Activated CD4-positive, alpha-beta T cell treated with anti-CD3 and anti-CD28 coated beads, Interleukin-2, amount 50 U/mL, for 48 hours (primary cell): Measurements from ENCODE around the gene RPL13.
A peak's percentile ranks its signal among the peaks of the same experiment; 100 is the strongest.
"Not testable (repeated sequence)": the region's sequence is repeated elsewhere in the genome, so short reads cannot be mapped to it uniquely, and the experiment has no call there.

Experiments
- DNase-seq, 2 experiments: peaks; one replicate each; pipeline ENCODE4 v3.0.0-alpha.2; 2020

The RPL13 gene

DNA sequence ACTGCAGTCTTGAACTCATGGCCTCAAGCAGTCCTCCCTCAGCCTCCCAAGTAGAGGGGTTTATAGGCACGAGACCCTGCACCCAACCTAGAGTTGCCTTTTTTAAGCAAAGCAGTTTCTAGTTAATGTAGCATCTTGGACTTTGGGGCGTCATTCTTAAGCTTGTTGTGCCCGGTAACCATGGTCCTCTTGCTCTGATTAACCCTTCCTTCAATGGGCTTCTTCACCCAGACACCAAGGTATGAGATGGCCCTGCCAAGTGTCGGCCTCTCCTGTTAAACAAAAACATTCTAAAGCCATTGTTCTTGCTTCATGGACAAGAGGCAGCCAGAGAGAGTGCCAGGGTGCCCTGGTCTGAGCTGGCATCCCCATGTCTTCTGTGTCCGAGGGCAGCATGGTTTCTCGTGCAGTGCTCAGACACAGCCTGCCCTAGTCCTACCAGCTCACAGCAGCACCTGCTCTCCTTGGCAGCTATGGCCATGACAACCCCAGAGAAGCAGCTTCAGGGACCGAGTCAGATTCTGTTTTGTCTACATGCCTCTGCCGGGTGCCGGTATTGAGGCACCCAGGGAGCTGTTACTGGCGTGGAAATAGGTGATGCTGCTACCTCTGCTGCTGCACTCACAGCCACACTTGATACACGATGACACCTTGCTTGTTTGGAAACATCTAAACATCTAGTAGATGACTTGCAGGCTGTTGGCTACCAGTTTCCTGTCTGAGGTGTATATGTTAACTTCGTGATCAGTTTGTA lies 3.3 kb downstream of the RPL13 start:
- DNase-seq: peak; percentile 24 to 25

DNA sequence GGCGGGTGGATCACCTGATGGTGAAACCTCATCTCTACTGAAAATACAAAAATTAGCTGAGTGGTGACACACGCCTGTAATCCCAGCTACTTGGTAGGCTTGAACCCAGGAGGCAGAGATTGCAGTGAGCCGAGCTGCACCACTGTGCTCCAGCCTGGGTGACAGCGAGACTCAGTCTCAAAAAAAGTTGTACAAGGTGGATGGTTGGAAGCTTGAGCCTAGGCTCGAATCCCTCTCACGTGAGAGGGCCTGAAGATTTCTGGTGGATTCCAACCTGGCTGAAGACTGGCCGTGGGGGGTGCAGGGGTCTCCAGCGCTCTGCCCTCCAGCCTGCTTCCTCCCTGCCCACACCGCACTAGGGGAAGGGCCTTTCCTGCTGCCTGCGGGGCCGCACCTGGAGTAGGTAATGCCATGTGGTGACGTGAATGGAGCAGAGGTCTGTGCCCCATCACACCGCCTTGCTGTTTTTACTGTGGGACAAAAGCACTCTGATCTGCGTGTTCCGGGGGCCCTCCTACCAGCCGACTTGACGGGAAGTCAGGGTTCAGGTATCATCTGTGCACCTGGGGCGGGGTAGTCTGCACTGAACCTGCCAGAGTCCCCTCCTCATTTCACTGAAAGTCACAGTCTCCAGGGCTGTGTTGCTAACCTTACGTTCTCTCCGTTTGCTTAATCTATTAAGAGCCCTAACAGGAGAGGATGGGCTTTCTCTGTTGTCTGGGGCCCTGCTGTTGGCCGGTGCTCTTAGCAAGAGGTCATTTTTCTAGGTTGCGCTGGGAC lies 4.2 kb downstream of the RPL13 start:
- DNase-seq: peak; percentile 43 to 54

DNA sequence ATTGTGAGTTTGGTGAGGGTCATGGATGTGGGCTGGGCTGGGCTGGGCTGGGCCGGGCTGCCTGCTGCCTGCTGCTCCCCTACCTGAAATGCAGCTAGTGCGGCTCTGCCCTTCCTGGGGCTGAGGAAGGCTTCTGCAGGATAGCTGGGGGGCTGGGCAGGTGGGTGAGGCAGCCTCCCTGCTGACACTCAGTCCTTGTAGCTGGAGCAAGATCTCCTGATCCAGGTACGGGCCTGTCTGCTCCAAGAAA lies 4.7 kb downstream of the RPL13 start:
- no peak for DNase-seq

DNA sequence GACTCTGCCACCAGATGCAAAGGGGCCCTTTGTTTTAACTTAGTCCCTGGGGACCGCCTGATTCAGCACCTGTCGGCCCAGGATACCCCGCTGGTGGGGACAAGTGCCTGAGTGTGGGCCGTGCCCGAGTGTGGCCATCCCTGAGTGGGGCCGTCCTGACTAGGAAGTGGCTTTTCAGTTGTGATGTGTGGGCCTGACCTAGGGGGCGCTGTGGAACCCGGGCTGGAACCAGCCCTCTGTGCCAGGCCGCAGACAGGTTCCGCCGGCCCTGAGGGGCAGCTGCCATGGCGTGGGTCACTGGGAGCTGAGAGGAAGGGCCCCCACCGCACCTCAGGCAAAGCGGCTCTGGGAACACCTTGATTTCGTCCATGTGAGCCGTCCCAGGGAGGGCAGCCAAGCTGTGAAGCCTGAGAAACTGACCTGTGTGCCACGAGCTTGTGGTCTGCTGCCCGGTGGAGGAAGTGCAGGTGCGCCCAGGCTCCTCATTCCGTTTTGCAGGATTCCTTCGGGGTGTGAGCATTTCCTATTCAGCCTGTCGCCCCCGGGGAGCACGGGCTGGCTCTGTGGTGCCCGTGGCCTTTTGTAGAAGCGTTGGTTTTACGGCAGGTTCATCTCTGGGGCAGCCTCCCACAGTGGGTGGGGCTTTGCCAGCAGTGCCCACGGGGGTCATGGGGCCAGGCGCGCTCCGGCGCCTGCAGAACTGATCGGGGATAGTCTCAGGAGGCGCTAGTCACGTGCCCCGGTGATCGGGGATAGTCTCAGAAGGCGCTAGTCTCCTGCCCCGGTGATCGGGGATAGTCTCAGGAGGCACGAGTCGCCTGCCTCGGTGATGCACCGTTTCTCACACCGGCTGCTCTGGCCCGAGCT lies 5.3 kb downstream of the RPL13 start:
- DNase-seq: peak; percentile 79 to 83

- no peak for DNase-seq
These were observed 7.4 kb downstream of the RPL13 start for GRCh38 chr16:89567656-89568594.

GRCh38 chr16:89569506-89570341 lies 9.2 kb downstream of the RPL13 start:
- no peak for DNase-seq

DNA sequence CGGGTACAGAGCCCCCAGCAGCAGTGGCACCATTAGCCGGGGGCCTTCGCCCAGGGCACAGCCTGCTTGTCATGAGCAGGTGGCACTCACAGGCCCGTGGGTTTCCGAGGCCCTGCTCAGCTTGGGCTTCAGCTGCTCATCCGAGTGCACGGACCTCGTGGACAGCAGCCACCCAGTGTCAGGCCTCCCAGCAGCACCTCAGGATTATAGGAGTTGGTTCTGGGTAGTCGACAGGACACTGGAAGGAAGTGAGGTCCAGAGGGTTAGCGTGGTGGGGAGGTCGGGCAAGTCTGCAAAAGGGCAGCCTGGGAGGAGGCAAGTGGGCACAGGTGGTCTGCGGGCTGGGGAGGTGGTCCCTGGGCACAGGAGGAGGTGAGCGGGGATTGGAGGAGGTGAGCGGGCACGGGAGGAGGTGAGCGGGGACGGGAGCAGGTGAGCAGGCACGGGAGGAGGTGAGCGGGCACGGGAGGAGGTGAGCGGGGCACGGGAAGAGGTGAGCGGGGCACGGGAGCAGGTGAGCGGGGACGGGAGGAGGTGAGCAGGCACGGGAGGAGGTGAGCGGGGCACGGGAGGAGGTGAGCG lies 10.0 kb downstream of the RPL13 start:
- DNase-seq: no peak

DNA sequence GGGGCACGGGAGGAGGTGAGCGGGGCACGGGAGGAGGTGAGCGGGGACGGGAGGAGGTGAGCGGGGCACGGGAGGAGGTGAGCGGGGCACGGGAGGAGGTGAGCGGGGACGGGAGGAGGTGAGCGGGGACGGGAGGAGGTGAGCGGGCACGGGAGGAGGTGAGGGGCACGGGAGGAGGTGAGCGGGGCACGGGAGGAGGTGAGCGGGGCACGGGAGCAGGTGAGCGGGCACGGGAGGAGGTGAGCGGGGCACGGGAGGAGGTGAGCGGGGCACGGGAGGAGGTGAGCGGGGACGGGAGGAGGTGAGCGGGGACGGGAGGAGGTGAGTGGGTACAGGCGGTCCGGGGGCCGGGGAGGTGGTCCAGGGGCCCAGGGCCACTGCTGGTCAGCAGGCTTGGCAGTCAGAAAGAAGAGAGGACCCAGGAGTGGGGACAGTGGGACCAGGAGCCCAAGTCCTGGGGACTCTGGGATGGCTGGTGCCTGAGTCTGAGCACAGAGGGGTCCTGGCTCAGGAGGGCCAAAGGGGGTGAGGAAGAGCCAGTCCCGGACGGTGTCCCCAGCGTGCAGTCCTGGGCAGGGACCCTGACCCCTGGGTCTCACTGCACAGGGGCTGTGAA lies 10.6 kb downstream of the RPL13 start:
- not testable (repeated sequence) for DNase-seq

GRCh38 chr16:89571636-89572035 lies 11.2 kb downstream of the RPL13 start:
- DNase-seq: no peak

- no peak for DNase-seq
These were observed 11.6 kb downstream of the RPL13 start for GRCh38 chr16:89572073-89572484.

- no peak for DNase-seq
These were observed 12.2 kb downstream of the RPL13 start for GRCh38 chr16:89572485-89573205.

- no peak for DNase-seq
These were observed 13.6 kb downstream of the RPL13 start for GRCh38 chr16:89573826-89574680.

DNA sequence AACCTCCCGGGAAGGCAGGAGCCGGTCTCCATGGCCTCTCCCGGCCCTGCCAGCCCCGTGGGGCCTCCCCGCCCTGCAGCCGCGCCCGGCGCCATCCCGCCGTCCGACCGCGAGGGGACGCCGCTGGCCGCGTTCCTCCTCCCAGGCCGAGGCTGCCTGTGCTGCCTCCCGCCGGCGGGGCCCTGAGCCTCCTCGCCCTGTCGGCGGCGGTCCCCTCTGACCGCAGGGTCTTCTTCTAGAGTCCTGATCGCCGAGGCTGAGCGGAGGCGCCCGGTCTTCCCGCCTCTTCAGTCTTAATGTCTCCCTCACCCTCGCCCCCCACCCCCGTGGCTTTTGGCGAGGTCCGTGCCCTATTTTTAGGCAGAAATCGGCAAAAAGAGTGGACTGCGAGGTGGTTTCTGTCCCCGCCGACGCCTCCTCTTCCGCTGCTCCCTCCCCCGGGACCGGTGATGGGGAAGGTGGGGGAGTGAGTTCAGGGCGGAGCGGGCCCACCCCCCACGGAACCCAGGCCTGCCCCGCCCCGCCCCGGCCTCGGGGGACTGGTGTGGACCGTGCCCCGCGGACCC lies 14.3 kb downstream of the RPL13 start:
- peak; percentile 68 to 74 for DNase-seq

DNA sequence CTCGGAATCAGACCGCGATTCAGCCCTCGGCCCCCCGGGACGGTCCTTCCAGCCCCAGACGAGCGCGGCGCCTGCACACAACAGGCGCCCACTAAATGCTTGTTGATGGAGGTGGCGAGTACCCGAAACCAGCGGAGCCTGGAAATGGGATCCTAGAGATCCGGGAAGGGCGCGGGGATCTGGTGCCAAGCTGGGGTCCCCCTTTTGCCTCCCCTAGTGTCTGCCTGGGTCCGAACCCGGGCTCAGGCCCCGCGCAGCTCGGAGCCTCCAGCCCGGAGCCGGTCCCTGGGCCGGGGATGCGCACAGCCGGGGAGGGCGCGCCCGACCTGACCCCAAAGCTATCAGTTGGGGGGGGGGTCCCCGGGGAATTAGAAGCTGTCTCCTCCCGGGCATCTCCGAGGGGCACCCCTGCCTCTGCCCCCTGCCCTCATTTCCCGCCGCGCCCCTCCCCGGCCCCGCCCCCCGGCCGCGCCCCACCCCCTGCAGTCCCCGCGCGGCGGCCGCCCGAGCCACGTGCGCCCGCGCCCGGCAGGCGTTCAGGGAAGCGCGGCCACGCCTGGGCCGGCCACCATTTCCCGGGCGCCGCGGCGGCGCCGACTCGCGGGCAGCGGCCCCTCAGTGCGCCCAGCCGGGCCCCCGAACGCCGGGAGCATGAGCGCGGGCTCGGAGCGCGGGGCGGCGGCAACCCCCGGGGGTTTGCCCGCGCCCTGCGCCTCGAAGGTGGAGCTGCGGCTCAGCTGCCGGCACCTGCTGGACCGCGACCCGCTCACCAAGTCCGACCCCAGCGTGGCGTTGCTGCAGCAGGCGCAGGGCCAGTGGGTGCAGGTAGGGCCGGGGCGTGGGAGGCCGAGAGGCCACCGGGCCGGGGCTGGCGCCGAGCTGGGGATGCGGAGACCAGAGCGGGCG lies 15.0 kb downstream of the RPL13 start, which contains the start of gene CPNE7:
Gene CPNE7, plus strand, starts transcription at position 512 of the 906 bp plus-strand sequence. Its CDS starts 140 bp downstream, at position 652.
- peak; percentile 27 to 28 for DNase-seq

DNA sequence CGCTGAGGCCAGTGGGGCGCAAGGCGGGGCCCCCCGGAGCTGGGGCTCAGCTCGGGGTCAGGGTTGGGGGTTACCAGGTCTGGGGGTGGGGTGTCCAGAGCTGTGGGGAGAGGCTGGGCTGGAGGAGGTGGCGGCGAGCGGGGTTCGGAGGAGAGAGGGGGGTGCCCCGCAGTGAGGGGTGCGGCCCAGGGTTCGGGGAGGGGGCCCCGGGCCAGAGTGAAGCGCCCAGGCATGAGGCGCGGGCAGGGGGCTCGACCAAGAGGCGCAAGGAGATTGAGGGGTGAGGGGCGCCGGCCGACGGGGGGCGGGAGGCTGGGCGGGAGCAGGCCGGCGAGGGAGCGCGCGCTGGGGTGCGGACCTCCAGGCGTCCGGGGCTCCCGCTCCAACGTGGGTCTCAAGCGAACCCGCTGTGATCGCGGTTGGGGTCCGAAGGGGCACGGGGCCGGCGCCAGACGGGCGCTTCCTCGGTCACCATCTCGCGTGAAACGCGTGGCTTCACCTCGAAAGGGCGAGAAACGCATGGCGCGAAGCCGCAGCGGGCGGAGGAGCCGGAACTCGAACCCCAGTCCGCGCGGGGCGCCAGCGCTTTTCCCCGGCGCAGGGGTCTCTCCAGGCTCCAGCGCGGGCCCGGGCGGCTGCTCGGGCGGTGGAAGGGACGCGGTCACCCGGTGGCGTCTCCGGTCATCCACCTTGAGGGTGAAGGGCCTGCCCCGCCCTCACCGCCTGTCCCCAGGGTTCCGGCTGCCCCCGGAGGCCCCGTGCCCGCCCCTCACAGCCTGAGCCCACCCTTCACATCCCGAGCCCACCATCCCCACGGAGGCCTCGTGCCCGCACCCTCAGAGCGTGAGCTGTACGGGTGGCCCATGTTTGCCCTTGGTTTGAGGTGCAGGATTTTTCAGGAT lies 15.9 kb downstream of the RPL13 start:
- DNase-seq: no peak
